Stimulated activated CD4-positive, alpha-beta T cell treated with anti-CD3 and anti-CD28 coated beads, Interleukin-2, amount 100 ng/mL, for 4 hours (primary cell): Measurements from ENCODE around the gene CD151.

ENCODE experiments used
- DNase-seq: peaks from one replicate; pipeline ENCODE4 v3.0.0-alpha.2; 2020; ENCODE audit warnings: low read depth

The CD151 gene

GRCh38 chr11:871472-871871, 38.7 kb downstream of the CD151 start:
- no peak for DNase-seq

GRCh38 chr11:872799-873198, 40.0 kb downstream of the CD151 start:
- DNase-seq: no peak

- DNase-seq: no peak
Observed at GRCh38 chr11:873706-874105, 41.0 kb downstream of the CD151 start.

GRCh38 chr11:875203-875602, 42.5 kb downstream of the CD151 start:
- no peak for DNase-seq

- DNase-seq: no peak
Observed at GRCh38 chr11:875769-876301, 43.1 kb downstream of the CD151 start.

- no peak for DNase-seq
Observed at GRCh38 chr11:876545-876944, 43.8 kb downstream of the CD151 start.

- DNase-seq: no peak
Observed at GRCh38 chr11:877565-877964, 44.8 kb downstream of the CD151 start.

- DNase-seq: no peak
Observed at GRCh38 chr11:880447-880846, 47.7 kb downstream of the CD151 start.

- no peak for DNase-seq
Observed at GRCh38 chr11:882596-882995, 49.8 kb downstream of the CD151 start.

- DNase-seq: no peak
Observed at GRCh38 chr11:883527-883926, 50.8 kb downstream of the CD151 start.

GRCh38 chr11:884578-885070, 51.9 kb downstream of the CD151 start:
- DNase-seq: no peak

- DNase-seq: no peak
Observed at GRCh38 chr11:886568-886967, 53.8 kb downstream of the CD151 start.

- DNase-seq: no peak
Observed at GRCh38 chr11:887589-887988, 54.8 kb downstream of the CD151 start.
